SK-N-DZ (cell line): Measurements from ENCODE around the gene LAMB3.

ENCODE experiments used
- DNase-seq: peaks from one replicate; pipeline ENCODE4 v3.0.0-alpha.2; 2015; ENCODE audit warnings: low spot score

Gene LAMB3

GRCh38 chr1:209618756-209619420, 33.3 kb downstream of the LAMB3 start:
- DNase-seq = no peak

GRCh38 chr1:209618291-209618690, 33.9 kb downstream of the LAMB3 start:
- no peak for DNase-seq

GRCh38 chr1:209617755-209618154, 34.5 kb downstream of the LAMB3 start:
- DNase-seq = no peak

GRCh38 chr1:209617047-209617673, 35.1 kb downstream of the LAMB3 start:
- DNase-seq = no peak

GRCh38 chr1:209616366-209617046, 35.7 kb downstream of the LAMB3 start:
- no peak for DNase-seq

GRCh38 chr1:209614906-209615305, 37.3 kb downstream of the LAMB3 start:
- no peak for DNase-seq

- no peak for DNase-seq
These were observed 38.1 kb downstream of the LAMB3 start for GRCh38 chr1:209614151-209614420.

GRCh38 chr1:209613400-209614150, 38.6 kb downstream of the LAMB3 start:
- no peak for DNase-seq

GRCh38 chr1:209612646-209613399, 39.4 kb downstream of the LAMB3 start:
- no peak for DNase-seq

- no peak for DNase-seq
These were observed 40.3 kb downstream of the LAMB3 start for GRCh38 chr1:209611771-209612570.

GRCh38 chr1:209610631-209610905, 41.7 kb downstream of the LAMB3 start:
- DNase-seq = no peak

- no peak for DNase-seq
These were observed 42.2 kb downstream of the LAMB3 start for GRCh38 chr1:209609791-209610630.

- DNase-seq = no peak
These were observed 43.0 kb downstream of the LAMB3 start for GRCh38 chr1:209609041-209609790.

GRCh38 chr1:209607795-209608178, 44.4 kb downstream of the LAMB3 start:
- no peak for DNase-seq

GRCh38 chr1:209607102-209607794, 45.0 kb downstream of the LAMB3 start:
- no peak for DNase-seq

GRCh38 chr1:209603877-209604276, 48.3 kb downstream of the LAMB3 start:
- DNase-seq = no peak

GRCh38 chr1:209601809-209602657, 50.2 kb downstream of the LAMB3 start:
- DNase-seq = no peak

GRCh38 chr1:209600541-209600940, 51.7 kb downstream of the LAMB3 start:
- DNase-seq = no peak
